HepG2 (cell line): ENCODE data around the gene GPS1. TPM values are rescaled to one million over a fixed set of nuclear protein-coding genes. Genes with fewer than 3 reads are reported as not detected.

Experiments
- ARID4A ChIP-seq: sonication (generic); formaldehyde crosslinking; IDR thresholded peaks from 2 replicates; pipeline ENCODE4 v1.5.0; 2020; ENCODE audit warnings: mild to moderate bottlenecking, missing genetic modification reagents, borderline replicate concordance
- CREM ChIP-seq, 2 experiments: sonication (generic) in 1 of 2; formaldehyde crosslinking in 1 of 2; IDR thresholded peaks; 2 replicates each; pipeline versions ENCODE4 v1.4.0 to v1.6.1; 2016 to 2020; ENCODE audit warnings: antibody characterized with exemption in 1 of 2, mild to moderate bottlenecking in 1 of 2, missing genetic modification reagents in 1 of 2
- E2F2 ChIP-seq: sonication (generic); formaldehyde crosslinking; IDR thresholded peaks from 2 replicates; pipeline ENCODE4 v1.4.0; 2020; ENCODE audit warnings: missing genetic modification reagents, borderline replicate concordance
- GATAD1 ChIP-seq: IDR thresholded peaks from 2 replicates; pipeline ENCODE4 v1.6.1; 2016; ENCODE audit warnings: missing genetic modification reagents, missing compliant biosample characterization
- GMEB1 ChIP-seq: sonication (generic); formaldehyde crosslinking; IDR thresholded peaks from 2 replicates; pipeline ENCODE4 v1.5.1; 2020; ENCODE audit warnings: missing genetic modification reagents, mild to moderate bottlenecking, borderline replicate concordance
- GPN1 ChIP-seq: sonication (generic); formaldehyde crosslinking; IDR thresholded peaks from 2 replicates; pipeline ENCODE4 v1.5.1; 2020; ENCODE audit warnings: missing genetic modification reagents, borderline replicate concordance
- IRF2 ChIP-seq: IDR thresholded peaks from 2 replicates; pipeline ENCODE4 v1.6.1; 2018; ENCODE audit warnings: missing genetic modification reagents, missing compliant biosample characterization
- NFIB ChIP-seq: sonication (generic); formaldehyde crosslinking; IDR thresholded peaks from 2 replicates; pipeline ENCODE4 v1.9.0; 2021; ENCODE audit warnings: missing genetic modification reagents, mild to moderate bottlenecking, borderline replicate concordance
- NR2C2 ChIP-seq: sonication (generic); formaldehyde crosslinking; IDR thresholded peaks from 2 replicates; pipeline ENCODE4 v1.4.0; 2020; ENCODE audit warnings: missing genetic modification reagents, mild to moderate bottlenecking, moderate library complexity, borderline replicate concordance
- POLR2G ChIP-seq: fragments of 200-400 bp; formaldehyde crosslinking; IDR thresholded peaks from 2 replicates; pipeline ENCODE4 v1.6.1; 2018; ENCODE audit warnings: mild to moderate bottlenecking, low read depth, low read length, moderate library complexity
- SKI ChIP-seq: fragments of 450-650 bp; IDR thresholded peaks from one replicate; pipeline ENCODE4 v1.6.1; 2018; ENCODE audit warnings: mild to moderate bottlenecking; ENCODE audit not compliant: partially characterized antibody
- TOE1 ChIP-seq: sonication (generic); formaldehyde crosslinking; IDR thresholded peaks from 2 replicates; pipeline ENCODE4 v1.4.0; 2020; ENCODE audit warnings: mild to moderate bottlenecking, missing genetic modification reagents
- ZFP36L1 ChIP-seq: sonication (generic); formaldehyde crosslinking; IDR thresholded peaks from 2 replicates; pipeline ENCODE4 v1.8.0; 2022; ENCODE audit warnings: mild to moderate bottlenecking, missing genetic modification reagents, moderate library complexity
- ZGPAT ChIP-seq: IDR thresholded peaks from 2 replicates; pipeline ENCODE4 v1.6.1; 2016; ENCODE audit warnings: mild to moderate bottlenecking
- ZNF253 ChIP-seq: sonication (generic); formaldehyde crosslinking; IDR thresholded peaks from 2 replicates; pipeline ENCODE4 v1.8.0; 2022; ENCODE audit warnings: mild to moderate bottlenecking, missing genetic modification reagents, borderline replicate concordance
- ZNF260 ChIP-seq: sonication (generic); formaldehyde crosslinking; IDR thresholded peaks from 2 replicates; pipeline ENCODE4 v1.4.0; 2020; ENCODE audit warnings: missing genetic modification reagents, low read depth, mild to moderate bottlenecking, borderline replicate concordance
- ZNF546 ChIP-seq: sonication (generic); formaldehyde crosslinking; conservative IDR thresholded peaks from 2 replicates; pipeline ENCODE4 v1.8.1; 2023; ENCODE audit warnings: mild to moderate bottlenecking, missing genetic modification reagents
- ZSCAN31 ChIP-seq: sonication (generic); formaldehyde crosslinking; IDR thresholded peaks from 2 replicates; pipeline ENCODE4 v1.5.0; 2020; ENCODE audit warnings: low read depth, mild to moderate bottlenecking, missing genetic modification reagents
- ZUFSP ChIP-seq: sonication (generic); formaldehyde crosslinking; IDR thresholded peaks from 2 replicates; pipeline ENCODE4 v1.9.0; 2021; ENCODE audit warnings: missing genetic modification reagents, mild to moderate bottlenecking, borderline replicate concordance
- polyA plus RNA-seq, 8 experiments: library from polyadenylated mRNA; depleted of rRNA in 3 of 8; stranded (reverse) in 7 of 8; unstranded in 1 of 8; fragments of >200 nt; fragmentation: Illumina TruSeq in 4 of 8; extraction: Trizol in 4 of 8; gene quantifications; 2 replicates each; pipeline versions ENCODE4 v1.2.1 to v1.2.3, GENCODE V29; 2011 to 2016; ENCODE audit warnings: low read depth in 4 of 8, missing spikeins in 1 of 8, mixed read lengths in 1 of 8; ENCODE audit not compliant: insufficient read depth in 1 of 8
- total RNA-seq, 5 experiments: library from RNA; depleted of rRNA; stranded (reverse); fragments of >200 nt; fragmentation: Illumina TruSeq; extraction: Trizol; gene quantifications; 2 replicates each; pipeline ENCODE4 v1.2.3, GENCODE V29; 2016; ENCODE audit warnings: low read depth in 1 of 5

Gene GPS1
- total and polyA plus RNA-seq, 2 of the 13 experiments (the other 11 are each of a cell fraction or from before 2014, with no cell fraction given): 124 to 128 TPM

- TF ChIP-seq CREM (IDR thresholded peaks at IDR 0.05) (peak; percentile 88), CREM (CRISPR knock-in tag; IDR thresholded peaks at IDR 0.05) (no peak), IRF2 (CRISPR knock-in tag) (peak; percentile 41; the same call in 1 of the 2 replicates), GMEB1 (CRISPR knock-in tag) (peak; percentile 92), GATAD1 (CRISPR knock-in tag) (peak; percentile 79), ZNF546 (CRISPR knock-in tag) (no peak), SKI (no peak), ZFP36L1 (peak; percentile 47; the same call in 1 of the 2 replicates), ZUFSP (CRISPR knock-in tag) (no peak), GPN1 (CRISPR knock-in tag) (no peak), TOE1 (CRISPR knock-in tag) (no peak), ZNF253 (no peak), NFIB (no peak), ZGPAT (CRISPR knock-in tag) (no peak), ARID4A (CRISPR knock-in tag) (peak; percentile 45; the same call in 1 of the 2 replicates), E2F2 (CRISPR knock-in tag) (peak; percentile 90; the same call in 1 of the 2 replicates), NR2C2 (CRISPR knock-in tag) (peak; percentile 62), ZNF260 (CRISPR knock-in tag) (no peak), ZSCAN31 (CRISPR knock-in tag) (no peak), POLR2G (peak; percentile 38; the same call in 1 of the 2 replicates)
Measured at GRCh38 chr17:82022981-82023446, 28.7 kb upstream of the GPS1 start, which contains the start of gene LRRC45 (continued).
